Endothelial cell of umbilical vein (primary cell): ENCODE results near the gene WDR27.

Source experiments
- EZH2 ChIP-seq: IDR thresholded peaks from 2 replicates; pipeline ENCODE4 v1.6.1; 2012; ENCODE audit warnings: borderline replicate concordance, low read depth, mild to moderate bottlenecking, moderate library complexity, low read length, inconsistent platforms; ENCODE audit not compliant: severe bottlenecking
- GATA2 ChIP-seq: IDR thresholded peaks from 2 replicates; pipeline ENCODE4 v1.7.0; 2011; ENCODE audit warnings: low read depth, mild to moderate bottlenecking, moderate library complexity, mixed read lengths, low read length; ENCODE audit not compliant: insufficient read length, insufficient read depth
- JUN ChIP-seq: IDR thresholded peaks from 2 replicates; pipeline ENCODE4 v1.6.1; 2011; ENCODE audit warnings: borderline replicate concordance, low read depth; ENCODE audit not compliant: insufficient read length, insufficient read depth
- POLR2A ChIP-seq: IDR thresholded peaks from 2 replicates; pipeline ENCODE4 v1.6.1; 2012; ENCODE audit warnings: low read depth, mild to moderate bottlenecking, control low read depth, low read length
- POLR2AphosphoS5 ChIP-seq: IDR thresholded peaks from 2 replicates; pipeline ENCODE4 v1.6.1; 2012; ENCODE audit warnings: low read depth, mild to moderate bottlenecking, control low read depth, low read length, moderate library complexity; ENCODE audit not compliant: insufficient read depth
- TF ChIP-seq, protein P1 (sequence below), 2 donors: IDR thresholded peaks; 1 replicate in 1 of 2; 2 replicates in 1 of 2; pipeline ENCODE4 v1.5.1; 2011; ENCODE audit warnings: low read length in 2 of 2, mild to moderate bottlenecking in 2 of 2, moderate library complexity in 2 of 2, control low read depth in 1 of 2, inconsistent platforms in 1 of 2, low read depth in 1 of 2; ENCODE audit not compliant: insufficient read depth in 1 of 2; ENCODE audit errors: extremely low read depth in 1 of 2
- TF ChIP-seq, protein P2 (sequence below): IDR thresholded peaks from 2 replicates; pipeline ENCODE4 v1.6.1; 2011; ENCODE audit not compliant: insufficient read depth, insufficient read length

DNA sequence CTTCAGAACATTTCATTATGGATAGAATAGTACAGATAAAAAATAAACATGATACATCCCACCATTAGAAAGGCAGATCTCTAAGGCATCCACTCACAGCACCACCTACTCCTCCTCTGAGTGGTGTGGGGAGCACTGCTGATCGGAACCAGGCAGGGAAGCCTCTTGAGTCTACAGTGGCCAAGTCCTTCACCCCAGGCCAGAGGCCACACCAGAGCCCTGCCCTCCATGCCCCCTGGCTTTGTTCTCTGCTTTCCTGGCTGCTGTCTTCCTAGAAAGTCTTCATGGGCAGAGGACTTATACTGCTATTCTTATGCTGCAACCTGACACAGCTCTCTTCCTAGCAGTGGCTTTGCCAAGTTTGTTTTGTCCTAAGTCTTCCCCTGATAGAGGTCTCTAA is 246.4 kb downstream of the WDR27 start:
- TF ChIP-seq POLR2A (no peak), GATA2 (no peak), JUN (no peak), EZH2 (no peak), POLR2AphosphoS5 (no peak)
- TF ChIP-seq, protein P1, sequence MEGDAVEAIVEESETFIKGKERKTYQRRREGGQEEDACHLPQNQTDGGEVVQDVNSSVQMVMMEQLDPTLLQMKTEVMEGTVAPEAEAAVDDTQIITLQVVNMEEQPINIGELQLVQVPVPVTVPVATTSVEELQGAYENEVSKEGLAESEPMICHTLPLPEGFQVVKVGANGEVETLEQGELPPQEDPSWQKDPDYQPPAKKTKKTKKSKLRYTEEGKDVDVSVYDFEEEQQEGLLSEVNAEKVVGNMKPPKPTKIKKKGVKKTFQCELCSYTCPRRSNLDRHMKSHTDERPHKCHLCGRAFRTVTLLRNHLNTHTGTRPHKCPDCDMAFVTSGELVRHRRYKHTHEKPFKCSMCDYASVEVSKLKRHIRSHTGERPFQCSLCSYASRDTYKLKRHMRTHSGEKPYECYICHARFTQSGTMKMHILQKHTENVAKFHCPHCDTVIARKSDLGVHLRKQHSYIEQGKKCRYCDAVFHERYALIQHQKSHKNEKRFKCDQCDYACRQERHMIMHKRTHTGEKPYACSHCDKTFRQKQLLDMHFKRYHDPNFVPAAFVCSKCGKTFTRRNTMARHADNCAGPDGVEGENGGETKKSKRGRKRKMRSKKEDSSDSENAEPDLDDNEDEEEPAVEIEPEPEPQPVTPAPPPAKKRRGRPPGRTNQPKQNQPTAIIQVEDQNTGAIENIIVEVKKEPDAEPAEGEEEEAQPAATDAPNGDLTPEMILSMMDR (IDR thresholded peaks at IDR 0.05; ENCODE audit: extremely low read depth in 1 of 2, insufficient read depth in 1 of 2, low read depth in 1 of 2, low read length in 2 of 2), result no peak
- TF ChIP-seq, protein P2, sequence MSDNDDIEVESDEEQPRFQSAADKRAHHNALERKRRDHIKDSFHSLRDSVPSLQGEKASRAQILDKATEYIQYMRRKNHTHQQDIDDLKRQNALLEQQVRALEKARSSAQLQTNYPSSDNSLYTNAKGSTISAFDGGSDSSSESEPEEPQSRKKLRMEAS, result no peak
